Measurements from ENCODE around the gene SUCO. TPM values are rescaled to one million over a fixed set of nuclear protein-coding genes. Genes with fewer than 3 reads are reported as not detected.

The SUCO gene
- total and polyA plus RNA-seq, 2 experiments from 2014 or later: 39.1 to 113 TPM

- WGBS (ENCODE audit: low lambda C conversion rate, missing lambda C conversion rate): 75% methylated on average over 3 of the region's 3 CpGs
- no peak for TF ChIP-seq EZH2phosphoT487 (IDR thresholded peaks at IDR 0.05; ENCODE audit: low read depth, severe bottlenecking, unreplicated experiment)
- peak; percentile 3 for TF ChIP-seq CTCF (IDR thresholded peaks at IDR 0.05; ENCODE audit: poor library complexity)
- no peak for TF ChIP-seq EZH2 (IDR thresholded peaks at IDR 0.05; ENCODE audit: borderline replicate concordance)
Measured at GRCh38 chr1:172582889-172583288, 49.9 kb downstream of the SUCO start.

GRCh38 chr1:172585348-172585747 is 52.4 kb downstream of the SUCO start:
- Histone ChIP-seq H2AFZ (no peak overlapping the region), H3K4me1 (ENCODE audit: insufficient read depth) (no peaks in the 10 kb centered on the region), H3K36me3 (replicated peaks; ENCODE audit: insufficient read depth, low read depth) (no peaks in the 10 kb centered on the region), H3K27me3 (no peaks in the 10 kb centered on the region), H3K9me3 (ENCODE audit: low read depth) (no peaks in the 10 kb centered on the region), H3K27ac (no peak overlapping the region), H4K20me1 (ENCODE audit: insufficient read depth, poor library complexity, severe bottlenecking) (no peaks in the 10 kb centered on the region), H3K4me3 (no peak overlapping the region), H3K79me2 (peaks cover 9% of the 10 kb centered on the region), H3K9me2 (replicated peaks; ENCODE audit: insufficient read depth) (no peaks in the 10 kb centered on the region), H3K4me2 (no peak overlapping the region)
- no peak for DNase-seq (ENCODE audit: low spot score)
- WGBS (ENCODE audit: low lambda C conversion rate, missing lambda C conversion rate): 91% methylated on average over 3 of the region's 3 CpGs
- TF ChIP-seq EZH2phosphoT487 (IDR thresholded peaks at IDR 0.05; ENCODE audit: low read depth, severe bottlenecking, unreplicated experiment) (no peak), CTCF (IDR thresholded peaks at IDR 0.05; ENCODE audit: poor library complexity) (no peak)

More at GRCh38 chr1:172582889-172583288, 49.9 kb downstream of the SUCO start:
- H3K27ac ChIP-seq: no peak overlapping the region
- no peak overlapping the region for H3K4me3 ChIP-seq
- H4K20me1 ChIP-seq (ENCODE audit: insufficient read depth, poor library complexity, severe bottlenecking): no peaks in the 10 kb centered on the region
- H3K4me2 ChIP-seq: no peak overlapping the region
- no peaks in the 10 kb centered on the region for H3K36me3 ChIP-seq (replicated peaks; ENCODE audit: insufficient read depth, low read depth)
- peaks cover 3% of the 10 kb centered on the region for H3K79me2 ChIP-seq
- no peak overlapping the region for H2AFZ ChIP-seq
- DNase-seq (ENCODE audit: low spot score): no peak
- no peaks in the 10 kb centered on the region for H3K27me3 ChIP-seq
- H3K4me1 ChIP-seq (ENCODE audit: insufficient read depth): no peaks in the 10 kb centered on the region
- no peaks in the 10 kb centered on the region for H3K9me3 ChIP-seq (ENCODE audit: low read depth)
- H3K9me2 ChIP-seq (replicated peaks; ENCODE audit: insufficient read depth): no peaks in the 10 kb centered on the region

- Histone ChIP-seq H3K27ac (no peak overlapping the region), H3K79me2 (peaks cover 9% of the 10 kb centered on the region), H4K20me1 (ENCODE audit: insufficient read depth, poor library complexity, severe bottlenecking) (no peaks in the 10 kb centered on the region), H3K9me2 (replicated peaks; ENCODE audit: insufficient read depth) (no peaks in the 10 kb centered on the region), H3K36me3 (replicated peaks; ENCODE audit: insufficient read depth, low read depth) (no peaks in the 10 kb centered on the region), H2AFZ (no peak overlapping the region), H3K4me1 (ENCODE audit: insufficient read depth) (no peaks in the 10 kb centered on the region), H3K9me3 (ENCODE audit: low read depth) (no peaks in the 10 kb centered on the region), H3K4me3 (no peak overlapping the region), H3K27me3 (no peaks in the 10 kb centered on the region), H3K4me2 (no peak overlapping the region)
- DNase-seq (ENCODE audit: low spot score): no peak
- TF ChIP-seq CTCF (IDR thresholded peaks at IDR 0.05; ENCODE audit: poor library complexity): no peak
- TF ChIP-seq EZH2 (IDR thresholded peaks at IDR 0.05; ENCODE audit: borderline replicate concordance): no peak
- no peak for TF ChIP-seq EZH2phosphoT487 (IDR thresholded peaks at IDR 0.05; ENCODE audit: low read depth, severe bottlenecking, unreplicated experiment)
Measured at GRCh38 chr1:172585861-172586260, 52.9 kb downstream of the SUCO start.
